ENCODE measurements around the gene PIM3.
"Not testable (repeated sequence)": the region's sequence is repeated elsewhere in the genome, so short reads cannot be mapped to it uniquely, and the experiment has no call there.

PIM3 gene

DNA sequence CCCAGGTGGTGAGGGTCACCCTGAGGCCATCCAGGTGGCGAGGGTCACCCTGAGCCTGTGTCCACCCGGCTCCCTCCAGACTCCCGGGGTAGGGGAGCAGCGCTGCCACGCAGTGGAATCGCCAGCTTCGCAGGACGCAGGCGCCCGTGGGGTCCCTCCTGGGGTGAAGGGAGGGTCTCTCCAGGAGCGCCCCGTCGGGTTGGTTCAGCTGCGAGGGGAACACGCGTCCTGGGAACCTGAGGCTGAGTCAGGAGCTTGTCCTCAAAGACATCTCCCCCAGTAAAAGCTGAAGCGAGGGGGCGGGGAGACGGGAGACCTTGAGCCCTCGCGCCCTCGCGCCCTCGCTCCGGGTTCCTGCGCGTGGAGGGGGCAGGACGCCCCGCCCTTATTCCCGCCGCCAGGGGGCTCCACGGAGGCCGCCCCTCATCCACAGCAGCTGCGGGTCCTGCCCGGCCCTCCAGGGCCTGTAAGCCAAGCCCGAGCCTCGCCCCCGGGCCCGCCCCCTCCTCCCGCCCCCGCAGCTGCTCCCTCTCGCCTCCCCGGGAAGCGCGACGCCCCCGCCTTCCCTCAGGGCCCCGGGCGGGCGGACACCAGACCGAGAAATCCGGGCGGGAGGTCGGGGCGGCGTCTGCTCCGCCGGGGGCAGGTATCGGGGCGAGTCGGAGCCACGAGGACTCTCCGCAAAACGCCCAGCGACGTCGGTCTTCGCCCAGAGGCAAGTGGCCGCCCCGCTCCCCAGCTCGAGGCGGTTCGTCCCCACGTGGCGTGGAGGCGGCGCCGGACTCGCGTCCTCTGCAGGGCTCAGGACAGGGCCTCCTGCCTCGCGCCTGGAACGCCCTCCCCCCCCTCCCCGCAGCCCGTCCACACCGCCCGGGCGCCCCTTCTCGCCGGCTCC, 22.8 kb downstream of the PIM3 start:
- TF ChIP-seq, protein P1, sequence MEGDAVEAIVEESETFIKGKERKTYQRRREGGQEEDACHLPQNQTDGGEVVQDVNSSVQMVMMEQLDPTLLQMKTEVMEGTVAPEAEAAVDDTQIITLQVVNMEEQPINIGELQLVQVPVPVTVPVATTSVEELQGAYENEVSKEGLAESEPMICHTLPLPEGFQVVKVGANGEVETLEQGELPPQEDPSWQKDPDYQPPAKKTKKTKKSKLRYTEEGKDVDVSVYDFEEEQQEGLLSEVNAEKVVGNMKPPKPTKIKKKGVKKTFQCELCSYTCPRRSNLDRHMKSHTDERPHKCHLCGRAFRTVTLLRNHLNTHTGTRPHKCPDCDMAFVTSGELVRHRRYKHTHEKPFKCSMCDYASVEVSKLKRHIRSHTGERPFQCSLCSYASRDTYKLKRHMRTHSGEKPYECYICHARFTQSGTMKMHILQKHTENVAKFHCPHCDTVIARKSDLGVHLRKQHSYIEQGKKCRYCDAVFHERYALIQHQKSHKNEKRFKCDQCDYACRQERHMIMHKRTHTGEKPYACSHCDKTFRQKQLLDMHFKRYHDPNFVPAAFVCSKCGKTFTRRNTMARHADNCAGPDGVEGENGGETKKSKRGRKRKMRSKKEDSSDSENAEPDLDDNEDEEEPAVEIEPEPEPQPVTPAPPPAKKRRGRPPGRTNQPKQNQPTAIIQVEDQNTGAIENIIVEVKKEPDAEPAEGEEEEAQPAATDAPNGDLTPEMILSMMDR (IDR thresholded peaks at IDR 0.05): peak; percentile 65
- no peak for TF ChIP-seq ZFX (IDR thresholded peaks at IDR 0.05; ENCODE audit: borderline replicate concordance)
- H3K27ac ChIP-seq: no peak overlapping the region

GRCh38 chr22:49986325-49986724, 25.8 kb downstream of the PIM3 start:
- no peak overlapping the region for H3K27ac ChIP-seq
- TF ChIP-seq, protein P1 (IDR thresholded peaks at IDR 0.05): no peak
- TF ChIP-seq ZFX (IDR thresholded peaks at IDR 0.05; ENCODE audit: borderline replicate concordance): no peak

- H3K27ac ChIP-seq: not testable (repeated sequence)
Observed at GRCh38 chr22:49989826-49990225, 29.3 kb downstream of the PIM3 start.

DNA sequence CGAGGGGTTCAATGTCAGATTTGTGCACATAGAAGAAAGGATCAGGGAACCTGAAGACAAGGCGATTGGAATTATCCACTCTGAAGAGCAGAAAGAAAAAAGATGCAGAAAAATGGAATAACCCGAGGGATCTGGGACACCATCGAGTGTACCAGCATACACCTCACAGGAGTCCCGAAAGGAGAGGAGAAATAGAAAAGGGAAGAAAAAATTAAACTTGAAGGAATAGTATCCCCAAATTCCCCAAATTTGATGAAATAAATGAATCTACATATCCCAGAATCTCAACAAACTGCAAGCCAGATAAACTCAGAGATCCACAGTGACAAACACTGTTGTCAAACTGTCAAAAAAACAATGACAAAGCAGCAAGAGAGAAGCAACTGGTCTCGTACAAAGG, 30.6 kb downstream of the PIM3 start:
- TF ChIP-seq ZFX (IDR thresholded peaks at IDR 0.05; ENCODE audit: borderline replicate concordance): no peak
- TF ChIP-seq, protein P1 (IDR thresholded peaks at IDR 0.05): no peak
- H3K27ac ChIP-seq: no peak overlapping the region

GRCh38 chr22:49991907-49992533, 31.4 kb downstream of the PIM3 start:
- TF ChIP-seq, protein P1 (IDR thresholded peaks at IDR 0.05): no peak
- no peak for TF ChIP-seq ZFX (IDR thresholded peaks at IDR 0.05; ENCODE audit: borderline replicate concordance)
- no peak overlapping the region for H3K27ac ChIP-seq

DNA sequence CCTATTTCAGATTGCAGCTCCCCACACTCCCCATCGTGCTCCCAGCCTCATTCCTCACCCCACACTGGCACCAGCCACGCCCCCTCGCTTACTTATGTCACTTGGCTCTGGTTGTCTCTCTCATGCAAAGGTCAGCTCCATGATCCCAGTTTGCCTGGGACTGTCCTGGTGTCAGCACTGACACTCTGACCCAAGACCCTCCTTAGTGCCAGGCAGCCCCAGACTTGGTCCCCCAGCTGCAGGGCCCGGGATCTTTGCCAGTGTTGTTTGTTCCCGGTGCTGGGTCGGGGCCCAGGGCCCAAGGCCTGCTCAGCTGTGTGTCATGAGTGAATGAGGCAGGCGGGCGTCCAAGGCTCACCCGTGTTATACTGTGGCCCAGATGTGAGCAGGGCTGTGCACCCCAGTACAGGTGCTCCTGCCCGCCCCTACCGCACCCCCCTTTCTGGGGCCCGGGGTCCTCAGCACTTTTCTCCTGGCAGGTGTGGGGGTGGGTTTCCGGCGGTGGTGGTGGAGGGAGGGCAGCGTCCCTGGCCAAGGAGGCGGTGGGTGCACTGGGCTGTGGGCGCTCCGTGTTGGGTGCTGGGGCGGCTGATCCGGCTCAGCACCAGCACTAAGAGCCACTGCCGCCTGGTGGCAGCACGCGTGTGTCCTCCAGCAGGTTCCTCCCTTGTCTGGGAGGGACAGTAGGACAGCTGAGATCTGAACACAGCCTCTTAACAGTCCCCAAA, 32.5 kb downstream of the PIM3 start:
- H3K27ac ChIP-seq: no peak overlapping the region
- TF ChIP-seq, protein P1 (IDR thresholded peaks at IDR 0.05): peak; percentile 92
- TF ChIP-seq ZFX (IDR thresholded peaks at IDR 0.05; ENCODE audit: borderline replicate concordance): no peak

- TF ChIP-seq, protein P1 (IDR thresholded peaks at IDR 0.05): peak; percentile 62
- TF ChIP-seq ZFX (IDR thresholded peaks at IDR 0.05; ENCODE audit: borderline replicate concordance): no peak
- no peak overlapping the region for H3K27ac ChIP-seq
Observed at GRCh38 chr22:49993649-49994360, 33.2 kb downstream of the PIM3 start.
